DOHH2 (cell line): ENCODE data around the gene NME8.

ENCODE experiments used
- EZH2phosphoT487 ChIP-seq: fragments of 200-600 bp; sonication (generic); IDR thresholded peaks from 2 replicates; pipeline ENCODE4 v1.6.1; 2017; ENCODE audit warnings: borderline replicate concordance, mild to moderate bottlenecking, antibody characterized with exemption, low read length, moderate library complexity, mixed read lengths
- TF ChIP-seq, protein P1 (sequence below): fragments of 200-600 bp; sonication (generic); IDR thresholded peaks from one replicate; pipeline ENCODE4 v1.5.1; 2014; ENCODE audit warnings: antibody characterized with exemption, mild to moderate bottlenecking, low read depth, low read length; ENCODE audit not compliant: poor library complexity, severe bottlenecking

DNA sequence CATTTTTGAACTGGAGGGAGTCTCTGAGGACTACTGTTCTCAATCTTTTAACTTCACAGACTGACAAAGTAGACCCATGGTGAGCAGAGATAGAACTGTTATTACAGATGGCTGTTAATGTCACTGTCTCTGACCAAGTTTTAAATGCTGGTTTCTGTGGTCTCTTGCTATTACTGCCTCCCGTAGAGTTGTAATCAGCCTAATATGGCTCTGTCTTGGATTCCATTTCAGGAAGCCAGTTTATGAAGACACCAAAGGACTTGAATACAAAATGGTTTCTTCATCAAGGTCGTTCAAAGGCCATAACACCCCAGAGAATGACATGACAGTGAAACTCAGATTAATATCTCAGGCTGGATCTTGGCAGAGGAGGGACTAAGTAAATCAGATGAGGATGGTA lies 64.4 kb downstream of the NME8 start:
- TF ChIP-seq, protein P1, sequence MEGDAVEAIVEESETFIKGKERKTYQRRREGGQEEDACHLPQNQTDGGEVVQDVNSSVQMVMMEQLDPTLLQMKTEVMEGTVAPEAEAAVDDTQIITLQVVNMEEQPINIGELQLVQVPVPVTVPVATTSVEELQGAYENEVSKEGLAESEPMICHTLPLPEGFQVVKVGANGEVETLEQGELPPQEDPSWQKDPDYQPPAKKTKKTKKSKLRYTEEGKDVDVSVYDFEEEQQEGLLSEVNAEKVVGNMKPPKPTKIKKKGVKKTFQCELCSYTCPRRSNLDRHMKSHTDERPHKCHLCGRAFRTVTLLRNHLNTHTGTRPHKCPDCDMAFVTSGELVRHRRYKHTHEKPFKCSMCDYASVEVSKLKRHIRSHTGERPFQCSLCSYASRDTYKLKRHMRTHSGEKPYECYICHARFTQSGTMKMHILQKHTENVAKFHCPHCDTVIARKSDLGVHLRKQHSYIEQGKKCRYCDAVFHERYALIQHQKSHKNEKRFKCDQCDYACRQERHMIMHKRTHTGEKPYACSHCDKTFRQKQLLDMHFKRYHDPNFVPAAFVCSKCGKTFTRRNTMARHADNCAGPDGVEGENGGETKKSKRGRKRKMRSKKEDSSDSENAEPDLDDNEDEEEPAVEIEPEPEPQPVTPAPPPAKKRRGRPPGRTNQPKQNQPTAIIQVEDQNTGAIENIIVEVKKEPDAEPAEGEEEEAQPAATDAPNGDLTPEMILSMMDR, result no peak
- TF ChIP-seq EZH2phosphoT487, result no peak
